Ovary (tissue), 3 donors: ENCODE data around the gene MICALL1.

ENCODE experiments used
- CTCF ChIP-seq, 3 donors: fragments of 450-650 bp in 2 of 3; fragments of 200-600 bp in 1 of 3; IDR thresholded peaks; one replicate each; pipeline versions ENCODE4 v1.5.1 to v1.8.0; 2016 to 2022; ENCODE audit warnings: antibody characterized with exemption in 3 of 3, mild to moderate bottlenecking in 1 of 3
- EP300 ChIP-seq: sonication (generic); formaldehyde crosslinking; IDR thresholded peaks from one replicate; pipeline ENCODE4 v1.6.1; 2017; ENCODE audit warnings: antibody characterized with exemption
- POLR2A ChIP-seq: fragments of 450-650 bp; IDR thresholded peaks from one replicate; pipeline ENCODE4 v1.6.1; 2017; ENCODE audit warnings: antibody characterized with exemption, mild to moderate bottlenecking, moderate library complexity
- donor health status: DM: no; HTN: no; CAD: no.

- TF ChIP-seq CTCF (IDR thresholded peaks at IDR 0.05) (no peak), POLR2A (no peak), EP300 (no peak)
Measured at GRCh38 chr22:37898441-37899181, 7.5 kb upstream of the MICALL1 start.
